Stimulated activated CD4-positive, alpha-beta T cell treated with anti-CD3 and anti-CD28 coated beads, Interleukin-4, amount 100 ng/mL, for 1 hour (primary cell): ENCODE measurements around the gene PSMD2.
A peak's percentile ranks its signal among the peaks of the same experiment; 100 is the strongest.

Experiments
- DNase-seq: peaks from one replicate; pipeline ENCODE4 v3.0.0-alpha.2; 2020

The PSMD2 gene

GRCh38 chr3:184343200-184343876 lies 44.3 kb downstream of the PSMD2 start:
- DNase-seq = no peak

- no peak for DNase-seq
Measured at GRCh38 chr3:184344579-184345316, 45.7 kb downstream of the PSMD2 start.

DNA sequence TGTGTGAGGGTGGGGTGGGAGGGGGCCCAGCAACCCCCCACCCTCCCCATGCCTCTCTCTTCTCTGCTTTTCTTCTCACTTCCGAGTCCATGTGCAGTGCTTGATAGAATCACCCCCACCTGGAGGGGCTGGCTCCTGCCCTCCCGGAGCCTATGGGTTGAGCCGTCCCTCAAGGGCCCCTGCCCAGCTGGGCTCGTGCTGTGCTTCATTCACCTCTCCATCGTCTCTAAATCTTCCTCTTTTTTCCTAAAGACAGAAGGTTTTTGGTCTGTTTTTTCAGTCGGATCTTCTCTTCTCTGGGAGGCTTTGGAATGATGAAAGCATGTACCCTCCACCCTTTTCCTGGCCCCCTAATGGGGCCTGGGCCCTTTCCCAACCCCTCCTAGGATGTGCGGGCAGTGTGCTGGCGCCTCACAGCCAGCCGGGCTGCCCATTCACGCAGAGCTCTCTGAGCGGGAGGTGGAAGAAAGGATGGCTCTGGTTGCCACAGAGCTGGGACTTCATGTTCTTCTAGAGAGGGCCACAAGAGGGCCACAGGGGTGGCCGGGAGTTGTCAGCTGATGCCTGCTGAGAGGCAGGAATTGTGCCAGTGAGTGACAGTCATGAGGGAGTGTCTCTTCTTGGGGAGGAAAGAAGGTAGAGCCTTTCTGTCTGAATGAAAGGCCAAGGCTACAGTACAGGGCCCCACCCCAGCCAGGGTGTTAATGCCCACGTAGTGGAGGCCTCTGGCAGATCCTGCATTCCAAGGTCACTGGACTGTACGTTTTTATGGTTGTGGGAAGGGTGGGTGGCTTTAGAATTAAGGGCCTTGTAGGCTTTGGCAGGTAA lies 46.5 kb downstream of the PSMD2 start:
- DNase-seq = no peak

DNA sequence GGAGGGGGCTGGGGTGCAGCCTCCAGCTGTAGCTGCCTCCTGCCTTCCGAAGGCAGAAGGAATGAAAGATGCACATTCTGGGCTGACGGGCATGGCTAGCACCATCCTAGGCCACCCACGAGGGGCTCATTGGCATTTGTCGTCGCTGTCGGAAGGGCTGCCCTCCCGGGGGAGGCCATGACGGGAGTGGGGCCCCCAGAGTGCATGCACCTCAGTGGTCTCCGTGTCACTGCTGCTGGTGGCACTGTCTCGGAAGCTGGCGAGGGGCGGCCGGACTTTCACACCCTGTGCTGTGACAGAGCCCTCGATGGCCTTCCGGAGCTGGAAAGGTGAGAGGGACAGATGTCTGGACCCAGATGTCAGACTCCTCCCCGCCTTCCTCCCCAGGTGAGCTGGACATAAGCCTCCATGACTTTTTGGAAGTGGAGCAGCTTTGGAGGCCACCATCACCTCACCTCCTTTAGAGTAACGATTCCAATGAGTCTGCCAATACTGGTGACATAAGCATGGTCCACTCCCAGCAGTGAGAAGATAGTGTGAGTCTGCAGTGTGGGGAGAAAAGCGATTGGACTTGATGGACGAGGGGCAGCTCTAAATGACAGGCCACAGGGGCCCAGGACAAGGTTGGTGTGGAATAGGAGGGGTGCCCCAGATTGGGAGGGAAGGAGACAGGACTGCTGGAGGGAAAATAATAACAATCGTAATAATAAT lies 47.6 kb downstream of the PSMD2 start:
- no peak for DNase-seq

GRCh38 chr3:184347321-184348056 lies 48.4 kb downstream of the PSMD2 start:
- no peak for DNase-seq

GRCh38 chr3:184348057-184348382 lies 49.0 kb downstream of the PSMD2 start:
- DNase-seq = no peak

DNA sequence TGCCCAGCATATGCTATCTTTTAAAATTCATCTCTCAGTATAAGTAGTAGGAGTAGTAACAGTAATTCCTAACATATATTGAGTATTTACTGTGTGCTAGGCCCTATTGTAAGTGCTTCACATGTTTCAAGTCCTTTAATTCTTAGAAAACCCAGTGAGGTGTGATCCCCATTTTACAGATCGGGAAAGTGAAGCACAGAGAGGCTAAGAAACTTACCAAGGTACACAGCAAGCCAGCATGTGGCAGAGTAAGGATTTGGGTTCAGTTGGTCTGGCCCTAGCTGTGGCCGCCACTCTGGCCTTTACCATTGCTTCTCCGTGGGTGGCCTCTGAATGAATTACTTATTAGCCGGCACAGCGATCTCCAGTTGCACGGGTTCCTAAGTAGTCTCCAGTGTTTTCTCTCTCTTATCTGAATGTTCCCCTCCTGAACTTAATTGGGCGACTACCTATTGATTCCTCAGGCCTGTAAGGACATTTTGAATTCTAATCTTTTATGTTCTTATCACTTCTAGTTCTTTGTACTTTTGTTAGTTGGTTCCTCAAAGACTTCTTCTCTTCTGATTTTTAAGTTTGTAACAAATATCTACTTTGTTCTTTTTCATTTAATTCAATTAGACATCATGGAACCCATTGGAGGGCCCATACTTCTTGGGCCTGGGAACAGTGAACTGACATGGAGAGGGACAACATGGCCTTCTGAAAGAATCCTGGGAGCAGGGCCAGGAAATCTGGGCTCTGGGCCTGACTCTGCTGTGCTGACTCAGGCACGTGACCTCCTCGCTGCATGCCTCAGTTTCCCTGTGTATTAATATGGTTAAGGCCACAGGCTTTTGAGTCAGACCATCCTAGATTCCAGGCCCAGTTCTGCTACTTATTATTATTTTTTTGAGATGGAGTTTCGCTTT lies 50.8 kb downstream of the PSMD2 start:
- no peak for DNase-seq

- DNase-seq = no peak
Measured at GRCh38 chr3:184350618-184351017, 51.6 kb downstream of the PSMD2 start.

DNA sequence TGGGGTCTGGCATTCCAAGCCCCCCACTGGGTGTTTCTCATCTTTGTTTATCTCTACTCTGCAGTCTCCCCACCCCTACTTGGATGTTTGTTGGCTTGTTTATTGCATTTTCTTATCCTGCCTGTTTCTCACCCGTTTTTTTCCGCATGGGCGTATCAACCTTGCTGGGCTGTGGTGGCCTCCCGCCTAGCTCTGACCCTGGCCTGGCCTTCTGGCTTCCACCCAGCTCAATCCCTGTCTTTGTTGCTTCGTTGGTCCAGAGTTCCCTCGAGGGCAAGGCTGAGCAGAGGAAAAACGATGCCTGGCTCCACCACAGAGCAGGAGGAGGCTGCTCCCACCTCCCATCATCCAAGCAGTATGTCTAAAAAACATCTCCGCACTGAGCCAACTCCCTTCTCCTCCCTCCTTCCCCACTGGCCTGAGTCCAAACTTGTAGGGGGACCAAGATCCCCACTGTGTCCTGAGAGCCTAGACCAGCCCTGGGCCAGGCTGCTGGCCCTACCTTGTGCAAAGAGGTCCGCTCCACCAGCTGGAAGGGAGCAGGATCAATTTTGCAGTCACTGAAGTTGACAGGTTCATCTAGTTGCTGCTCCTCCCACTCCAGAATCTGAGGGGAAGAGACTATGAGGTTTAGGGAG lies 52.6 kb downstream of the PSMD2 start:
- no peak for DNase-seq

- DNase-seq = no peak
Measured at GRCh38 chr3:184352149-184352785, 53.2 kb downstream of the PSMD2 start.

GRCh38 chr3:184352897-184353545 lies 54.0 kb downstream of the PSMD2 start:
- no peak for DNase-seq

DNA sequence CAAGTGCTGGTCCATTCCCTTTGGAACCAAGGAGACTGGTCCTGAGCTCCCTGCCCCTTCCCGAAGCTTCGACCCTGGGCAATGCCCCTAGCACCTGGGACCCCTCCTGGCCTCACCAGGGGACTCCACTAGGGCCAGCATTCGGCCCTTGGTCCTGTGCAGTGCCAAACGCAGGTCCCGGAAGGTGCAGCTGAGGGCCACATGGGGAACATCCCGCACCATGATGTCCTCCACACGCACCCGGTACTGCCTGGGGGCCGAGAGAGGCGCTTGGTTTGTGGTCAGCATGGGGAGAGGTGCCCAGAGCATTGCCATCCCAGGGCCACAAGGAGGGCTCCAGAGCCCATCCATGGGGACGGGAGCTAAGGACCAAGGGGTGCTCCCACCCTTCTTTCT lies 54.5 kb downstream of the PSMD2 start:
- no peak for DNase-seq

GRCh38 chr3:184354121-184354728 lies 55.2 kb downstream of the PSMD2 start:
- peak; percentile 74 for DNase-seq

DNA sequence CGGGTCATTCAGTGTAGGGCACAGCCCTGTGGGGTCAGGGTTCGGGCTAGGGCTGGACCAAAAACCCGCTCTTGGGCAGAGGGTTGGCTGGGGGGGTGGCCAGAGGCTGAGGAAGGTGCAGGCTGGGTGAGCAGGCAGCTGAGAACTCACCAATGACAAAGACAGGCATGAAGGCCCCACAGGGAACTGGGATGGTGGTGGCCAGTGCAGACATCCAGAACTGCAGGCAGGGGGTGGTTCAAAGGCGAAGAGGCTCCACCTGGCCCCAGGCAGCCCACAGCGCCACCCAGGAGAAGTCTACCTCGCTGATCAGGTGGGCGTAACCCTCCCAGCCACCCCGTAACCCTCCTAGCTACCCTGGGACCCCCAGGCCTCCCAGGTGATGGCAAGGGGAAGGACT lies 55.7 kb downstream of the PSMD2 start:
- no peak for DNase-seq

DNA sequence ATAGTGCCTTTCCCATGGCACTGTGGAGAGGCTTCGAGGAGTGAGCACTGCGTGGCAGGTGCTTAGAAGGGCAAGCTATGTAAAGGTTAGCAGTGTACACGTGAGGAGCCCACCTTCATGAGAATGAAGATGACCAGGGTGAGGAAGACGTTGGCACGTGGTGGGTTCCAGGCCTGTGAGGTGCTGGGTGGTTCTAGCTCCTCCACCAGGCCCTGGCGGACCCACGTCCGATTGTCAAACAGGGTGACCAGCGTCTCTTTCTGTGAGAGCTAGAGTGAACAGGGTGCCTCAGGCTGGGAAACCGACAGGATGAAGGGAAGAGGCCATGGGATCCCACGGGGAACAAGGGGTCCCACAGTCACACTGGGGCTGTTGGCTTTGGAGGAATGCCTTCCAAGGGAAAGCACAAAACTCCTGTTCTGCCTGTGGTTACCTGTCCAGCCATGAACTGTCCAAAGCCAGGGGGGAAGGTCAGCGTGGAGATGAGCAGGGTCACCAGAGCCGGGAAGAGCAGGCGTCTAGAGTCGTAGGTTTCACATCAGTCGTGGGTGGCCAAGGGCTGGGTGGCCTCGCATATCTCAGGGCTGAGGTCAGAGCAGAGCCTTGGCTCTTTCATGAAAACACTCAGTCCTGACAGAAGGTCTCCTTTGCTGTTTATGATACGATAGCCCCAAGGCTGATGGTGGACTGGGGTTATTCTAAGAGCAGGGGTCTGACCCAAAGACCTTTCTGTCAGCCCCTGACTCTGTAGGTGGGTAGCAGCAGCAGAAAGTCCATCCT lies 56.4 kb downstream of the PSMD2 start:
- DNase-seq = no peak

DNA sequence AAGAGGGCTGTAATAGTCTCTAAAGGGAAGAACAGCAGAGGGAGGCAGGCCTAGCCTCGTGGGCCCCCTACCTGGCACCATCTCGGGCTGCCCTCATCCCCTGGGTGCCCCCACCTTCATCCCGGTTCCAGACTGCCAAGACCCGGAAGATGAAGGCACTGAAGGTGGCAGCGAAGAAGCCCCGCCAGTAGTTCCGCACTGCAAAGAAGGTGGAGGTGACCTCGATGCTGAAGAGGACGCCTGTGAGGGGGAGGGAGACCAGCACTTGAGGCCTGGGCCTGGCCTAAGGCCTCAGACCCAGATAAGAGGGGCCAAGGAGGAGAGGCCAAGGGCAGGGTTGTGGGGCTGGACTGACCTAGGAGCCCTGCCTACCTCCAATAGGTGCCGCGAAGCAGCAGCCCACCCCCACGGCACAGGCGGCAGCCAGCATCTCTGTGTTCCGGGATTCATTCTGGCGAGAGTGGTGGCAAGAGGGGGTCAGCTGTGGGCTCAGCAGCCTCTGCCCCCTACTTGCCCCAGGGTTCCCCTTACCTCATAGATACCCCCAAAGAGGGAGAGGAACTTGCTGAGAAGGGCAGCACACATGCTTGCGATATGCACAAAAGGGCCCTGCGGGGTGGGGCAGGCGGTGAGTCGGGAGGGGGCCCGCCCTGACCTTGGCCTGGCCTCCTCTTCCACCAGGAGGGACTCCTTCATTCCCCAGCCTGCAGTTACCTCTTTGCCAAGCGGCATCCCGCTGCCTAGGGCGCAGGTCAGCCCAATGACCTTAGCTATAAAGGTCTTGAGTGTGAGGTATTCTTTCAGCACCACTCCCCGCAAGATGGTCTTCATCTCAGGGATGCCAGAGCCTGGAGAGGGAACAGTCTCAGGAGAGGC lies 58.4 kb downstream of the PSMD2 start:
- DNase-seq = no peak

GRCh38 chr3:184358124-184358767 lies 59.2 kb downstream of the PSMD2 start:
- no peak for DNase-seq
